ENCODE data around the gene TEX12.

GRCh38 chr11:112185883-112186282, 18.7 kb downstream of the TEX12 start:
- TF ChIP-seq CTCF (conservative IDR thresholded peaks at IDR 0.05; ENCODE audit: low read depth, low read length) (no peak), POLR2A (IDR thresholded peaks at IDR 0.05; ENCODE audit: low read depth, low read length) (no peak), FOS (IDR thresholded peaks at IDR 0.05; ENCODE audit: low read depth, low read length) (no peak), RAD21 (IDR thresholded peaks at IDR 0.05; ENCODE audit: low read length) (no peak), SMC3 (IDR thresholded peaks at IDR 0.05; ENCODE audit: low read depth, low read length) (no peak), BHLHE40 (IDR thresholded peaks at IDR 0.05; ENCODE audit: low read depth, low read length) (no peak), RCOR1 (IDR thresholded peaks at IDR 0.05; ENCODE audit: insufficient replicate concordance, low read length) (no peak), USF2 (IDR thresholded peaks at IDR 0.05; ENCODE audit: low read depth, low read length) (no peak), MAZ (IDR thresholded peaks at IDR 0.05; ENCODE audit: borderline replicate concordance, low read depth, low read length) (no peak), ELK1 (IDR thresholded peaks at IDR 0.05; ENCODE audit: borderline replicate concordance, low read depth, low read length) (no peak), CEBPB (IDR thresholded peaks at IDR 0.05; ENCODE audit: low read depth, low read length) (no peak), RFX5 (IDR thresholded peaks at IDR 0.05; ENCODE audit: low read depth, low read length) (no peak)

Measured in IMR-90 (cell line).